H1 (cell line): Measurements from ENCODE around the gene HDAC10. TPM values are rescaled to one million over a fixed set of nuclear protein-coding genes. Genes with fewer than 3 reads are reported as not detected.

Experiments
- CEBPB ChIP-seq: IDR thresholded peaks from 2 replicates; pipeline ENCODE4 v1.6.1; 2012; ENCODE audit warnings: low read depth, low read length
- EGR1 ChIP-seq: IDR thresholded peaks from 2 replicates; pipeline ENCODE4 v1.6.1; 2011; ENCODE audit warnings: low read depth, low read length, borderline replicate concordance
- EP300 ChIP-seq, 2 experiments: IDR thresholded peaks; 1 replicate in 1 of 2; 2 replicates in 1 of 2; pipeline ENCODE4 v1.6.1; 2011 to 2012; ENCODE audit warnings: low read depth in 2 of 2, low read length in 2 of 2, mild to moderate bottlenecking in 2 of 2, borderline replicate concordance in 1 of 2, inconsistent platforms in 1 of 2, moderate library complexity in 1 of 2
- SP2 ChIP-seq: IDR thresholded peaks from 2 replicates; pipeline ENCODE4 v1.6.1; 2012; ENCODE audit warnings: mild to moderate bottlenecking, low read length, inconsistent platforms
- polyA plus RNA-seq, 7 experiments: library from polyadenylated mRNA; depleted of rRNA in 3 of 7; stranded (reverse) in 5 of 7; unstranded in 2 of 7; fragments of >200 nt in 5 of 7; fragments of 200-250 nt in 2 of 7; gene quantifications; 1 replicate in 5 of 7; 2 replicates in 1 of 7; 4 replicates in 1 of 7; pipeline versions ENCODE4 v1.2.1 to v1.2.3, GENCODE V29; 2011 to 2013; ENCODE audit warnings: missing spikeins in 2 of 7, mixed read lengths in 2 of 7
- total RNA-seq: library from RNA; stranded (reverse); fragmentation: NEBNext Ultra II Directional; extraction: Animal tissue kit (Norgen Biotek cat#: 25700); gene quantifications from 2 replicates; pipeline ENCODE4 v1.2.1, GENCODE V29; 2021

Gene HDAC10
- total and polyA plus RNA-seq, 2 of the 8 experiments (the other 6 are each of a cell fraction or from before 2014, with no cell fraction given): 11.2 to 26.4 TPM

GRCh38 chr22:50249341-50250248 lies 1.5 kb downstream of the HDAC10 start (continued):
- TF ChIP-seq CEBPB: no peak
- no peak for TF ChIP-seq SP2
- no peak for TF ChIP-seq EGR1
- no peak for TF ChIP-seq EP300 (IDR thresholded peaks at IDR 0.05; ENCODE audit: borderline replicate concordance in 1 of 2, low read depth in 2 of 2, low read length in 2 of 2)
